Measurements from ENCODE around the gene ATE1.
"Not testable (repeated sequence)": the region's sequence is repeated elsewhere in the genome, so short reads cannot be mapped to it uniquely, and the experiment has no call there.

ATE1 gene

GRCh38 chr10:121708728-121709674 lies 218.8 kb downstream of the ATE1 start:
- Histone ChIP-seq H3K36me3 (ENCODE audit: control insufficient read depth, insufficient read depth, low read length) (no peaks in the 10 kb centered on the region), H3K9me3 (ENCODE audit: control insufficient read depth, insufficient read depth, low read length) (no peaks in the 10 kb centered on the region), H3K27me3 (ENCODE audit: control insufficient read depth, insufficient read depth, low read length) (no peaks in the 10 kb centered on the region), H3K4me3 (ENCODE audit: low read length) (no peak overlapping the region), H3K4me1 (ENCODE audit: control insufficient read depth, insufficient read depth, low read length) (peaks cover 3% of the 10 kb centered on the region; the same call in 1 of the 2 replicates), H3K27ac (ENCODE audit: low read length) (no peak overlapping the region)
- DNase-seq (ENCODE audit: low read depth, low spot score), result no peak
- WGBS (ENCODE audit: insufficient coverage, insufficient read length), result no CpG with 5 or more reads among the region's 15 CpGs

- Histone ChIP-seq H3K27ac (ENCODE audit: low read length) (no peak overlapping the region), H3K4me1 (ENCODE audit: control insufficient read depth, insufficient read depth, low read length) (no peaks in the 10 kb centered on the region), H3K9me3 (ENCODE audit: control insufficient read depth, insufficient read depth, low read length) (no peaks in the 10 kb centered on the region), H3K27me3 (ENCODE audit: control insufficient read depth, insufficient read depth, low read length) (no peaks in the 10 kb centered on the region), H3K4me3 (ENCODE audit: low read length) (no peak overlapping the region), H3K36me3 (ENCODE audit: control insufficient read depth, insufficient read depth, low read length) (no peaks in the 10 kb centered on the region)
- no peak for DNase-seq (ENCODE audit: low read depth, low spot score)
- WGBS (ENCODE audit: insufficient coverage, insufficient read length), result no CpG with 5 or more reads among the region's 13 CpGs
Measured at GRCh38 chr10:121702351-121703320, 225.2 kb downstream of the ATE1 start.

- no CpG with 5 or more reads among the region's 1 CpG for WGBS (ENCODE audit: insufficient coverage, insufficient read length)
- H3K4me3 ChIP-seq (ENCODE audit: low read length), result no peak overlapping the region
- H3K4me1 ChIP-seq (ENCODE audit: control insufficient read depth, insufficient read depth, low read length), result no peaks in the 10 kb centered on the region
- no peak overlapping the region for H3K27ac ChIP-seq (ENCODE audit: low read length)
- no peak for DNase-seq (ENCODE audit: low read depth, low spot score)
- H3K9me3 ChIP-seq (ENCODE audit: control insufficient read depth, insufficient read depth, low read length), result no peaks in the 10 kb centered on the region
- no peaks in the 10 kb centered on the region for H3K27me3 ChIP-seq (ENCODE audit: control insufficient read depth, insufficient read depth, low read length)
- H3K36me3 ChIP-seq (ENCODE audit: control insufficient read depth, insufficient read depth, low read length), result no peaks in the 10 kb centered on the region
Measured at GRCh38 chr10:121700416-121700815, 227.4 kb downstream of the ATE1 start.

- DNase-seq (ENCODE audit: low read depth, low spot score); H3K36me3 ChIP-seq (ENCODE audit: control insufficient read depth, insufficient read depth, low read length); H3K4me1 ChIP-seq (ENCODE audit: control insufficient read depth, insufficient read depth, low read length); H3K27me3 ChIP-seq (ENCODE audit: control insufficient read depth, insufficient read depth, low read length); H3K4me3 ChIP-seq (ENCODE audit: low read length); H3K27ac ChIP-seq (ENCODE audit: low read length); H3K9me3 ChIP-seq (ENCODE audit: control insufficient read depth, insufficient read depth, low read length): not testable (repeated sequence)
- WGBS (ENCODE audit: insufficient coverage, insufficient read length), result no CpG with 5 or more reads among the region's 3 CpGs
Measured at GRCh38 chr10:121699703-121700102, 228.1 kb downstream of the ATE1 start.

- Histone ChIP-seq H3K27ac (ENCODE audit: low read length) (no peak overlapping the region), H3K9me3 (ENCODE audit: control insufficient read depth, insufficient read depth, low read length) (no peaks in the 10 kb centered on the region), H3K27me3 (ENCODE audit: control insufficient read depth, insufficient read depth, low read length) (no peaks in the 10 kb centered on the region), H3K4me1 (ENCODE audit: control insufficient read depth, insufficient read depth, low read length) (no peaks in the 10 kb centered on the region), H3K36me3 (ENCODE audit: control insufficient read depth, insufficient read depth, low read length) (no peaks in the 10 kb centered on the region), H3K4me3 (ENCODE audit: low read length) (no peak overlapping the region)
- no peak for DNase-seq (ENCODE audit: low read depth, low spot score)
- no CpG with 5 or more reads among the region's 12 CpGs for WGBS (ENCODE audit: insufficient coverage, insufficient read length)
Measured at GRCh38 chr10:121698902-121699301, 228.9 kb downstream of the ATE1 start.

GRCh38 chr10:121698336-121698735 lies 229.5 kb downstream of the ATE1 start:
- no peaks in the 10 kb centered on the region for H3K36me3 ChIP-seq (ENCODE audit: control insufficient read depth, insufficient read depth, low read length)
- no peak overlapping the region for H3K4me3 ChIP-seq (ENCODE audit: low read length)
- H3K9me3 ChIP-seq (ENCODE audit: control insufficient read depth, insufficient read depth, low read length), result no peaks in the 10 kb centered on the region
- H3K27me3 ChIP-seq (ENCODE audit: control insufficient read depth, insufficient read depth, low read length), result no peaks in the 10 kb centered on the region
- DNase-seq (ENCODE audit: low read depth, low spot score), result no peak
- H3K4me1 ChIP-seq (ENCODE audit: control insufficient read depth, insufficient read depth, low read length), result 0 out of 2 replicates have a peak, but pooled peaks cover 1% of the 10 kb centered on the region
- no peak overlapping the region for H3K27ac ChIP-seq (ENCODE audit: low read length)
- no CpG with 5 or more reads among the region's 7 CpGs for WGBS (ENCODE audit: insufficient coverage, insufficient read length)

GRCh38 chr10:121696854-121697253 lies 231.0 kb downstream of the ATE1 start:
- no peak overlapping the region for H3K27ac ChIP-seq (ENCODE audit: low read length)
- peak; percentile 29 for DNase-seq (ENCODE audit: low read depth, low spot score)
- 0 out of 2 replicates have a peak, but pooled peaks cover 1% of the 10 kb centered on the region for H3K4me1 ChIP-seq (ENCODE audit: control insufficient read depth, insufficient read depth, low read length)
- H3K4me3 ChIP-seq (ENCODE audit: low read length), result no peak overlapping the region
- H3K27me3 ChIP-seq (ENCODE audit: control insufficient read depth, insufficient read depth, low read length), result no peaks in the 10 kb centered on the region
- H3K9me3 ChIP-seq (ENCODE audit: control insufficient read depth, insufficient read depth, low read length), result no peaks in the 10 kb centered on the region
- no peaks in the 10 kb centered on the region for H3K36me3 ChIP-seq (ENCODE audit: control insufficient read depth, insufficient read depth, low read length)
- no CpG with 5 or more reads among the region's 3 CpGs for WGBS (ENCODE audit: insufficient coverage, insufficient read length)

GRCh38 chr10:121695731-121696464 lies 231.9 kb downstream of the ATE1 start:
- Histone ChIP-seq H3K27me3 (ENCODE audit: control insufficient read depth, insufficient read depth, low read length) (no peaks in the 10 kb centered on the region), H3K4me1 (ENCODE audit: control insufficient read depth, insufficient read depth, low read length) (0 out of 2 replicates have a peak, but pooled peaks cover 1% of the 10 kb centered on the region)
- no CpG with 5 or more reads among the region's 7 CpGs for WGBS (ENCODE audit: insufficient coverage, insufficient read length)

GRCh38 chr10:121694966-121695643 lies 232.7 kb downstream of the ATE1 start:
- whole genome bisulfite sequencing (ENCODE audit: insufficient coverage, insufficient read length), result no CpG with 5 or more reads among the region's 8 CpGs
- no peak overlapping the region for H3K27ac ChIP-seq (ENCODE audit: low read length)
- H3K27me3 ChIP-seq (ENCODE audit: control insufficient read depth, insufficient read depth, low read length), result no peaks in the 10 kb centered on the region
- 0 out of 2 replicates have a peak, but pooled peaks cover 1% of the 10 kb centered on the region for H3K4me1 ChIP-seq (ENCODE audit: control insufficient read depth, insufficient read depth, low read length)
- no peak overlapping the region for H3K4me3 ChIP-seq (ENCODE audit: low read length)
- DNase-seq (ENCODE audit: low read depth, low spot score), result no peak
- no peaks in the 10 kb centered on the region for H3K36me3 ChIP-seq (ENCODE audit: control insufficient read depth, insufficient read depth, low read length)
- H3K9me3 ChIP-seq (ENCODE audit: control insufficient read depth, insufficient read depth, low read length), result no peaks in the 10 kb centered on the region

More at GRCh38 chr10:121695731-121696464, 231.9 kb downstream of the ATE1 start:
- no peak for DNase-seq (ENCODE audit: low read depth, low spot score)
- Histone ChIP-seq H3K36me3 (ENCODE audit: control insufficient read depth, insufficient read depth, low read length) (no peaks in the 10 kb centered on the region), H3K9me3 (ENCODE audit: control insufficient read depth, insufficient read depth, low read length) (no peaks in the 10 kb centered on the region), H3K27ac (ENCODE audit: low read length) (no peak overlapping the region), H3K4me3 (ENCODE audit: low read length) (no peak overlapping the region)
